ENCODE data around the gene ELP2. TPM values are rescaled to one million over a fixed set of nuclear protein-coding genes. Genes with fewer than 3 reads are reported as not detected.

Gene ELP2
- total and polyA plus RNA-seq, 2 experiments from 2014 or later, result 54.3 to 63.8 TPM

- Histone ChIP-seq H3K79me2 (peaks cover 12% of the 10 kb centered on the region), H4K20me1 (ENCODE audit: insufficient read depth, poor library complexity, severe bottlenecking) (no peaks in the 10 kb centered on the region), H2AFZ (no peak overlapping the region), H3K27ac (no peak overlapping the region), H3K4me3 (no peak overlapping the region), H3K36me3 (replicated peaks; ENCODE audit: insufficient read depth, low read depth) (no peaks in the 10 kb centered on the region), H3K4me2 (no peak overlapping the region), H3K27me3 (no peaks in the 10 kb centered on the region), H3K9me2 (replicated peaks; ENCODE audit: insufficient read depth) (no peaks in the 10 kb centered on the region), H3K9me3 (ENCODE audit: low read depth) (no peaks in the 10 kb centered on the region), H3K4me1 (ENCODE audit: insufficient read depth) (peaks cover 5% of the 10 kb centered on the region)
- no peak for TF ChIP-seq EZH2phosphoT487 (IDR thresholded peaks at IDR 0.05; ENCODE audit: low read depth, severe bottlenecking, unreplicated experiment)
- TF ChIP-seq, protein P1, sequence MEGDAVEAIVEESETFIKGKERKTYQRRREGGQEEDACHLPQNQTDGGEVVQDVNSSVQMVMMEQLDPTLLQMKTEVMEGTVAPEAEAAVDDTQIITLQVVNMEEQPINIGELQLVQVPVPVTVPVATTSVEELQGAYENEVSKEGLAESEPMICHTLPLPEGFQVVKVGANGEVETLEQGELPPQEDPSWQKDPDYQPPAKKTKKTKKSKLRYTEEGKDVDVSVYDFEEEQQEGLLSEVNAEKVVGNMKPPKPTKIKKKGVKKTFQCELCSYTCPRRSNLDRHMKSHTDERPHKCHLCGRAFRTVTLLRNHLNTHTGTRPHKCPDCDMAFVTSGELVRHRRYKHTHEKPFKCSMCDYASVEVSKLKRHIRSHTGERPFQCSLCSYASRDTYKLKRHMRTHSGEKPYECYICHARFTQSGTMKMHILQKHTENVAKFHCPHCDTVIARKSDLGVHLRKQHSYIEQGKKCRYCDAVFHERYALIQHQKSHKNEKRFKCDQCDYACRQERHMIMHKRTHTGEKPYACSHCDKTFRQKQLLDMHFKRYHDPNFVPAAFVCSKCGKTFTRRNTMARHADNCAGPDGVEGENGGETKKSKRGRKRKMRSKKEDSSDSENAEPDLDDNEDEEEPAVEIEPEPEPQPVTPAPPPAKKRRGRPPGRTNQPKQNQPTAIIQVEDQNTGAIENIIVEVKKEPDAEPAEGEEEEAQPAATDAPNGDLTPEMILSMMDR (IDR thresholded peaks at IDR 0.05; ENCODE audit: poor library complexity), result no peak
- 98% methylated on average over 3 of the region's 3 CpGs for WGBS (ENCODE audit: low lambda C conversion rate, missing lambda C conversion rate)
- DNase-seq (ENCODE audit: low spot score), result no peak
Observed at GRCh38 chr18:36191286-36191685, 61.6 kb downstream of the ELP2 start.

GRCh38 chr18:36191711-36192110, 62.0 kb downstream of the ELP2 start:
- TF ChIP-seq EZH2phosphoT487 (IDR thresholded peaks at IDR 0.05; ENCODE audit: low read depth, severe bottlenecking, unreplicated experiment), result no peak
- Histone ChIP-seq H3K4me2 (no peak overlapping the region), H3K36me3 (replicated peaks; ENCODE audit: insufficient read depth, low read depth) (no peaks in the 10 kb centered on the region), H3K9me3 (ENCODE audit: low read depth) (no peaks in the 10 kb centered on the region), H3K4me3 (no peak overlapping the region), H3K9me2 (replicated peaks; ENCODE audit: insufficient read depth) (no peaks in the 10 kb centered on the region), H3K79me2 (peaks cover 12% of the 10 kb centered on the region), H2AFZ (no peak overlapping the region), H3K27ac (no peak overlapping the region), H3K27me3 (no peaks in the 10 kb centered on the region), H3K4me1 (ENCODE audit: insufficient read depth) (peaks cover 2% of the 10 kb centered on the region), H4K20me1 (ENCODE audit: insufficient read depth, poor library complexity, severe bottlenecking) (no peaks in the 10 kb centered on the region)
- 71% methylated on average over 1 of the region's 1 CpG for WGBS (ENCODE audit: low lambda C conversion rate, missing lambda C conversion rate)
- DNase-seq (ENCODE audit: low spot score), result no peak

DNA sequence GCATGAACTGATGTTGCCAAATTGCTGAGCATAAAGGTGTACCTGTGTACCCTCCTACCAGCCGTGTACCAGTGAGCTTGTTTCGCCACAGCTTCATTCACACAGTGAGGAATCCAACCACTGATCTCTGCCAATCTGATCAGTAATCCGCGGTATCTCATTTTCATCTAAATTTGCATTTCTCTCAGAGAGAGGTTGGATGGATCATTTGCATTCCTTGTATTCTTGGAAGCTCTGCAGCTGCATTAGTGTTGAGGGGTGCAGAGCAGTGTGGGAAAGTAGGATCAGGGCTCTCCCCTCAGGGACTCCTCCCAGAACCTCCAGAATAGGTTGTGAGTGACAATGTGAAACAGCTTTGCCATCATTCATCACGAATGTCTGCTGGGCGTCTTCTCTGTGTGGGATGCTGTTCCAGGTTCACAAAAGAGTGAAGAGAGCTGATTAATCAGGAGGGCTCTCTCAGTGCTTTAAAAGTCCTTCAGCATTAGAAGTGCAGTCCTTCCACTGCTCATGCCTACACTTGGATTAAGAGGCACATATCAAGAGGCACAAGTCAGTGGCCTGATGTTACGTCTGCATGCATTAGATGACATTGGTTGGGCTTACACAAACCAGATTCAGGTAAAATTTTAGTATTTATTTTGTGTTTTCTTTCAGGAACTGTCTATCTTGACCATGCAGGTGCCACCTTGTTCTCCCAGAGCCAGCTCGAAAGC, 65.1 kb downstream of the ELP2 start:
- TF ChIP-seq EZH2 (IDR thresholded peaks at IDR 0.05; ENCODE audit: borderline replicate concordance), result no peak
- TF ChIP-seq, protein P1 (IDR thresholded peaks at IDR 0.05; ENCODE audit: poor library complexity), result no peak
- no peak for TF ChIP-seq EZH2phosphoT487 (IDR thresholded peaks at IDR 0.05; ENCODE audit: low read depth, severe bottlenecking, unreplicated experiment)
- Histone ChIP-seq H3K27me3 (no peaks in the 10 kb centered on the region), H4K20me1 (ENCODE audit: insufficient read depth, poor library complexity, severe bottlenecking) (no peaks in the 10 kb centered on the region), H3K4me2 (no peak overlapping the region), H3K4me1 (ENCODE audit: insufficient read depth) (no peaks in the 10 kb centered on the region), H3K27ac (no peak overlapping the region), H2AFZ (no peak overlapping the region), H3K36me3 (replicated peaks; ENCODE audit: insufficient read depth, low read depth) (no peaks in the 10 kb centered on the region), H3K9me3 (ENCODE audit: low read depth) (no peaks in the 10 kb centered on the region), H3K4me3 (no peak overlapping the region), H3K79me2 (peaks cover 10% of the 10 kb centered on the region), H3K9me2 (replicated peaks; ENCODE audit: insufficient read depth) (no peaks in the 10 kb centered on the region)
- 97% methylated on average over 8 of the region's 8 CpGs for WGBS (ENCODE audit: low lambda C conversion rate, missing lambda C conversion rate)
- DNase-seq (ENCODE audit: low spot score), result no peak

DNA sequence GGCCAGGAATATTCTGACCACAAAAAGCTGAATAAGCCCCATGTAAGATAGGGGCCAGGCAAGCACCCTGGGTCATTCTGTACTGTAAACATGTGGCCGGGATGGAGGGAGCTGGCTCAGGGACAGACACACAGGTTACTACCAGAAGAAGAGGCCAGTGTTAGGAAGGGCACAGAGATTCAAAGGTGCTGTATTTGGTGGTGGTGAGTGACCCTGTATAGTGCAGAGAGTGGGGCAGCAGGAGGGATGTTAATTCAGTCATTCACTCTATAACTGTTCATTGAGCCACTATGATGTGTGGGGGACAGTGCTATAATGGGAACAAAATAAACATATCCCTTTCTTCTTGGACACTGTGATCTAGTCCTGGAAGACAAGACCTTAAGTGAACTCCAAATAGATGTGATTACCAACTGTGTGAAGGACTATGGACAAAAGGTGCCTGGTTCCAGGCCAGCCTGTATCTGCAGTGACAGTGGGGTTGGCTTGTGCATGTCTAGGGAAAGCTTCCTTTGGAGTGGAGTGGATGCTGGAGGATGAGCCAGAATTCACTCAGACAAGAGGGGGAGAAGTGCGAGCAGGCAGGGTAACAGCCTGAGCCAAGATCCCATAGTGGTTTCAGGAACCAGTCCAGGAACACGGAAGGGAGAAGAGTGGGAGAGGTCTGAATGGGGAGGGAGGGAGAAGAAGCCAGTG, 65.9 kb downstream of the ELP2 start:
- Histone ChIP-seq H3K27me3 (no peaks in the 10 kb centered on the region), H3K79me2 (peaks cover 4% of the 10 kb centered on the region), H2AFZ (no peak overlapping the region), H3K4me2 (no peak overlapping the region), H3K4me3 (no peak overlapping the region), H3K9me3 (ENCODE audit: low read depth) (no peaks in the 10 kb centered on the region), H4K20me1 (ENCODE audit: insufficient read depth, poor library complexity, severe bottlenecking) (no peaks in the 10 kb centered on the region), H3K27ac (no peak overlapping the region), H3K4me1 (ENCODE audit: insufficient read depth) (peaks cover 5% of the 10 kb centered on the region), H3K9me2 (replicated peaks; ENCODE audit: insufficient read depth) (no peaks in the 10 kb centered on the region), H3K36me3 (replicated peaks; ENCODE audit: insufficient read depth, low read depth) (no peaks in the 10 kb centered on the region)
- no peak for TF ChIP-seq EZH2 (IDR thresholded peaks at IDR 0.05; ENCODE audit: borderline replicate concordance)
- TF ChIP-seq EZH2phosphoT487 (IDR thresholded peaks at IDR 0.05; ENCODE audit: low read depth, severe bottlenecking, unreplicated experiment), result no peak
- TF ChIP-seq, protein P1 (IDR thresholded peaks at IDR 0.05; ENCODE audit: poor library complexity), result no peak
- 90% methylated on average over 3 of the region's 3 CpGs for WGBS (ENCODE audit: low lambda C conversion rate, missing lambda C conversion rate)
- DNase-seq (ENCODE audit: low spot score), result no peak

Data from hepatocyte (in vitro differentiated cells).